ENCODE results near the gene TBC1D16.

TBC1D16 gene

GRCh38 chr17:79986411-79987186 is 49.1 kb downstream of the TBC1D16 start:
- TF ChIP-seq CTCF (conservative IDR thresholded peaks at IDR 0.05; ENCODE audit: low read depth, low read length) = no peak
- peak; percentile 84 for DNase-seq (ENCODE audit: low read depth)
- no peak overlapping the region for H3K4me3 ChIP-seq (ENCODE audit: low read depth, low read length)

GRCh38 chr17:79985943-79986391 is 49.7 kb downstream of the TBC1D16 start:
- no peak for TF ChIP-seq CTCF (conservative IDR thresholded peaks at IDR 0.05; ENCODE audit: low read depth, low read length)
- DNase-seq (ENCODE audit: low read depth) = no peak
- no peak overlapping the region for H3K4me3 ChIP-seq (ENCODE audit: low read depth, low read length)

- DNase-seq (ENCODE audit: low read depth) = no peak
- H3K4me3 ChIP-seq (ENCODE audit: low read depth, low read length) = no peak overlapping the region
Observed at GRCh38 chr17:79985361-79985942, 50.2 kb downstream of the TBC1D16 start.

GRCh38 chr17:79984877-79985276 is 50.8 kb downstream of the TBC1D16 start:
- no peak overlapping the region for H3K4me3 ChIP-seq (ENCODE audit: low read depth, low read length)
- no peak for DNase-seq (ENCODE audit: low read depth)
- no peak for TF ChIP-seq CTCF (conservative IDR thresholded peaks at IDR 0.05; ENCODE audit: low read depth, low read length)

More at GRCh38 chr17:79985361-79985942, 50.2 kb downstream of the TBC1D16 start:
- no peak for TF ChIP-seq CTCF (conservative IDR thresholded peaks at IDR 0.05; ENCODE audit: low read depth, low read length)

- no peak overlapping the region for H3K4me3 ChIP-seq (ENCODE audit: low read depth, low read length)
- no peak for TF ChIP-seq CTCF (conservative IDR thresholded peaks at IDR 0.05; ENCODE audit: low read depth, low read length)
- no peak for DNase-seq (ENCODE audit: low read depth)
Observed at GRCh38 chr17:79984045-79984840, 51.4 kb downstream of the TBC1D16 start.

- TF ChIP-seq CTCF (conservative IDR thresholded peaks at IDR 0.05; ENCODE audit: low read depth, low read length) = no peak
- no peak overlapping the region for H3K4me3 ChIP-seq (ENCODE audit: low read depth, low read length)
- no peak for DNase-seq (ENCODE audit: low read depth)
Observed at GRCh38 chr17:79983456-79983855, 52.2 kb downstream of the TBC1D16 start.
